ENCODE data around the gene PARD3B.

PARD3B gene

GRCh38 chr2:205292665-205293295 lies 747.5 kb downstream of the PARD3B start:
- H3K4me3 ChIP-seq (ENCODE audit: low read depth, low read length), result no peak overlapping the region
- no peak for DNase-seq (ENCODE audit: low read depth)
- TF ChIP-seq, protein P1, sequence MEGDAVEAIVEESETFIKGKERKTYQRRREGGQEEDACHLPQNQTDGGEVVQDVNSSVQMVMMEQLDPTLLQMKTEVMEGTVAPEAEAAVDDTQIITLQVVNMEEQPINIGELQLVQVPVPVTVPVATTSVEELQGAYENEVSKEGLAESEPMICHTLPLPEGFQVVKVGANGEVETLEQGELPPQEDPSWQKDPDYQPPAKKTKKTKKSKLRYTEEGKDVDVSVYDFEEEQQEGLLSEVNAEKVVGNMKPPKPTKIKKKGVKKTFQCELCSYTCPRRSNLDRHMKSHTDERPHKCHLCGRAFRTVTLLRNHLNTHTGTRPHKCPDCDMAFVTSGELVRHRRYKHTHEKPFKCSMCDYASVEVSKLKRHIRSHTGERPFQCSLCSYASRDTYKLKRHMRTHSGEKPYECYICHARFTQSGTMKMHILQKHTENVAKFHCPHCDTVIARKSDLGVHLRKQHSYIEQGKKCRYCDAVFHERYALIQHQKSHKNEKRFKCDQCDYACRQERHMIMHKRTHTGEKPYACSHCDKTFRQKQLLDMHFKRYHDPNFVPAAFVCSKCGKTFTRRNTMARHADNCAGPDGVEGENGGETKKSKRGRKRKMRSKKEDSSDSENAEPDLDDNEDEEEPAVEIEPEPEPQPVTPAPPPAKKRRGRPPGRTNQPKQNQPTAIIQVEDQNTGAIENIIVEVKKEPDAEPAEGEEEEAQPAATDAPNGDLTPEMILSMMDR (IDR thresholded peaks at IDR 0.05; ENCODE audit: insufficient read depth, low read depth, low read length, missing control alignments), result no peak

DNA sequence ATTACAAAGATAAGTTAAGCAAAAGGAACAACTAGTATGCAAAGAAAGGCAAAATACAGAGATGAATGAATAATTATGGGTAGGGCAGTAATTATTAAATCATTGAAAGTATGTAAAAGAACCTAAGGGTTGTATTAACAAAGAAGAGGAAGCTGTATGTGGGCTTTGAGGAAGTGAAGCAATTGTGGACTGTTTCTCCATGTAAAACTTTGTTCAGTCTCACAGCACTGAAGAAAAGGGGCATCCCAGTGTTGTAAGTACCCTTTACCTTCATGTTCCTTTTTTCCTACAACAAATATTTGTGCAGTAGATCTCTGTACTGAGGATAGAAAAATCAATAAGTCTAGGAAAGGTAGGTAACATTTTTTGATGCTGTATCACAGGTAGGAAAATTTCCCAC lies 748.3 kb downstream of the PARD3B start:
- DNase-seq (ENCODE audit: low read depth), result no peak

GRCh38 chr2:205296959-205297358 lies 751.7 kb downstream of the PARD3B start:
- H3K4me3 ChIP-seq (ENCODE audit: low read depth, low read length), result no peak overlapping the region
- no peak for DNase-seq (ENCODE audit: low read depth)
- TF ChIP-seq, protein P1 (IDR thresholded peaks at IDR 0.05; ENCODE audit: insufficient read depth, low read depth, low read length, missing control alignments), result no peak

More for the DNA sequence above, 748.3 kb downstream of the PARD3B start:
- TF ChIP-seq, protein P1 (IDR thresholded peaks at IDR 0.05; ENCODE audit: insufficient read depth, low read depth, low read length, missing control alignments), result no peak
- no peak overlapping the region for H3K4me3 ChIP-seq (ENCODE audit: low read depth, low read length)

GRCh38 chr2:205297368-205297767 lies 752.1 kb downstream of the PARD3B start:
- H3K4me3 ChIP-seq (ENCODE audit: low read depth, low read length), result no peak overlapping the region
- TF ChIP-seq, protein P1 (IDR thresholded peaks at IDR 0.05; ENCODE audit: insufficient read depth, low read depth, low read length, missing control alignments), result no peak
- DNase-seq (ENCODE audit: low read depth), result no peak

- TF ChIP-seq, protein P1 (IDR thresholded peaks at IDR 0.05; ENCODE audit: insufficient read depth, low read depth, low read length, missing control alignments), result no peak
- no peak for DNase-seq (ENCODE audit: low read depth)
These were observed 752.6 kb downstream of the PARD3B start for GRCh38 chr2:205297846-205298245.

DNA sequence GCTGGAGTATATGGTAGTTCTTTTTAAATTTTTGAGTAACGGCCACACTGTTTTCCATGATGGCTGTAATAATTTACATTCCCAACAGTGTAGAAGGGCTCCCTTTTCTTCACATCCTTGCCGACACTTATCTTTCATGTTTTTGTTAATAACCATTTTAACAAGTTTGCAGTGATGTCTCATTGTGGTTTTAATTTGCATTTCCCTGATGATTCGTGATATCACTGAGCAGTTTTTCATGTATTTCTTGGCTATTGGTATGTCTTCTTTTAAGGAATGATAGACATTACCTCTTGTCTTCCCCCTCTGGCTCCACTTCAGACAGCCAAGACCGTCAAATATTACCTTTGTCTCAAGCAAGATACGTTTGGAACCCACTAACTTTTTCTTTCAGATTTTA lies 765.9 kb downstream of the PARD3B start:
- no peak overlapping the region for H3K4me3 ChIP-seq (ENCODE audit: low read depth, low read length)
- TF ChIP-seq, protein P1 (IDR thresholded peaks at IDR 0.05; ENCODE audit: insufficient read depth, low read depth, low read length, missing control alignments), result no peak
- no peak for DNase-seq (ENCODE audit: low read depth)

More at GRCh38 chr2:205297846-205298245, 752.6 kb downstream of the PARD3B start:
- H3K4me3 ChIP-seq (ENCODE audit: low read depth, low read length), result no peak overlapping the region

- DNase-seq (ENCODE audit: low read depth), result no peak
- no peak overlapping the region for H3K4me3 ChIP-seq (ENCODE audit: low read depth, low read length)
- TF ChIP-seq, protein P1 (IDR thresholded peaks at IDR 0.05; ENCODE audit: insufficient read depth, low read depth, low read length, missing control alignments), result no peak
These were observed 776.0 kb downstream of the PARD3B start for GRCh38 chr2:205321231-205321630.

Measured in GM12865 (cell line).